GM21576 (cell line): ENCODE data around the gene BCL2.

Experiments
- ATAC-seq: cut with Tn5 transposase; IDR thresholded peaks from one replicate; pipeline ENCODE4 v1.9.1; 2021; ENCODE audit warnings: mild to moderate bottlenecking, moderate library complexity; ENCODE audit not compliant: unreplicated experiment

The BCL2 gene

GRCh38 chr18:63288311-63288710, 31.3 kb downstream of the BCL2 start:
- ATAC-seq = no peak

GRCh38 chr18:63287691-63288220, 31.8 kb downstream of the BCL2 start:
- ATAC-seq = no peak

DNA sequence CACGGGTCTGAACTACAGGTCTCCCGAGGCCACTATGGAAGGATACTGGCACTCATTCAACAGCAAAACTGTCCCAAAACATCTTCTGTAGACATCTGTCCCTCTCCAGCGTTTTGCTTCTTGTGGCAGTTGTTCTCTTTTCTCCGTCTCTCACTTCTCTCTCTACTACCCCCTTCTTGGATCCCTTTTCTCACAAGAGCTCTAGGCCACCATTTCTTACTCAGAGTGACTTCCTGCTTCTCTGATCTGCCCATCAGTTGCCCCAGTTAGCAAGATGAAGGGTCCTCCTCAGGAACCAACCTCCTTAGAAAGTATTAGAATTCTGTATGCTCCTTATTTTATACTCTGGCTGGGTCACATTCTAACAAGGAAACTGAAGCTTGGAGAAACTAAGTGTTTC, 32.6 kb downstream of the BCL2 start:
- no peak for ATAC-seq

- ATAC-seq = peak; percentile 95
Measured at GRCh38 chr18:63284827-63285733, 34.5 kb downstream of the BCL2 start.

DNA sequence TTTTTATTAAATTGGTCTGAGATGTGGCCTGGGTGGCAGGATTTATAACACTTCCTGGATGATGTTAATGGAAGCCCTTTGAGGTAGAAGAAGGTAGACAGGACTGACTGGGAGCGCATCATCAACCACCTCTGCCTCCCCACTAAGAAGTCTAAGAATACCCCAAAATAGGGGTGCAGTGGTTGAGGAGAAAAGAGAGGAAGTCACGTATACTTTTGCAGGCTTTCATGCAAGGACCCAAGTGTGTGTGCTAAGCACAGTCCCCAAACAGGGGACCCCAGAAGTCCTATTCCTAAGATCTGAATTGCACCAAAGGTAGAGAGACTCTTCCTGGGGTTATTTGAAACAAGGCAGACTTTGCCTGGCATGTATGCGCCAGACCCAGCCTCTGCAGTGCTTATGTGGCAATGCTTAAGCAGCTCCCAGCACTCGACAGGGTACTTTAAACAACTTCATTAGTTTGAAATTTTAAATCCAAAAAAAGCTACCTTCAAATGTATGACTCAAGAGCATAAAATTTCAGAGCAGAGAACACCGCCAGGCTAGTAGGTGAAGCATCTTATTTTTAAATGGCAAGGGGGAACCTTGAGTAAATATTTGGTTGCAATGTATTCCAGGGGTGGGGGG, 35.3 kb downstream of the BCL2 start:
- no peak for ATAC-seq

GRCh38 chr18:63283305-63284094, 36.1 kb downstream of the BCL2 start:
- ATAC-seq = no peak

DNA sequence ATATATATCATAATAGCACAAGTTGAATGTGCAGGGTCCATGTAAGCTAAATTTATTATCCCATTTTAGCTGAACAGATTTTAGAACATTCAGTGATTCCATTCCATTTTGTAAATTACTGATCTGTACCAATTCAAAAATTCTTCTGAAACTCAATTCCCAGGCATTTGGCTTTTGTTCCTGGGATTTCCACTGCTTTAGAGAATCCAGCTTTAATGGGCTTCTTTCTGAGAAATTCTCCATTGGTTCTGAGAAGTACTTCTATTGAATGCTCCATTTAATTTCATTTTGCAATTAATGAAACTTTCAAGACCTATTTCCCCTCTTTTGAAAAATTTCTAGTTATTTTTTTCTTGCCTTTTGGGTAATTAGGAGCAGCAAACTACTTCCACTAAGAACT, 36.8 kb downstream of the BCL2 start:
- ATAC-seq = no peak

DNA sequence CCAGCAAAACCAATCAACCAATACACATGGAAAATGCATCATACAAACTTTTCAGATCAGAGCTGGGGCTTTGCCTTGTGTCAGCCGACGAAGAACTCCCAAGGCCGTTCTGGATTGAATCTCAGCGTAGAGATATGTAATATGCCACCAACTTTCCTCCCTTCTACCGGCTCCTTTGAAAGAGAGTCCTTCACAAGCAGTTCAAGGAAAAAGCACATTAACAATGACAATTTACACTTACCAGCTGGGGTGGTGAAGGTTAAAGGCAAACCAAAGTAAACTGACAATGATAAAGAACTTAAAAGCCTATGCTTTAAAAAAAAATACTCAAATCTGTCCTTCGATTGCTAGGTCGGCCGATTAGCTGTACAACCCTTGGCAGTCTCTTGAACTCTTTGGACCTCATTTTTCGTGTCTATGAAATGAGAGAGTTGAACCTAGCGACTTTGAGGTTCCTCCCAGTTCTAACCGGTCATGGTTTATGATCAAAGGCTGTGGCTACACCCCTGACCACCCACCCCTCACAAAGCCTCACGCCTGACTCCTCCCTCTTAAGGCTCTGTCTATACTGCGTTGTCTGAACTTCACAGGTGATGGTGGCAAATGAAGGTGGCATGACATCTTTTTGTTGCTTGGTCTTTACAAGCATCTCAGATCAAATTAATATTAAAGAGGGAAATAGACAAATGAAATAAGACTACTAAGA, 46.2 kb downstream of the BCL2 start:
- ATAC-seq = no peak

DNA sequence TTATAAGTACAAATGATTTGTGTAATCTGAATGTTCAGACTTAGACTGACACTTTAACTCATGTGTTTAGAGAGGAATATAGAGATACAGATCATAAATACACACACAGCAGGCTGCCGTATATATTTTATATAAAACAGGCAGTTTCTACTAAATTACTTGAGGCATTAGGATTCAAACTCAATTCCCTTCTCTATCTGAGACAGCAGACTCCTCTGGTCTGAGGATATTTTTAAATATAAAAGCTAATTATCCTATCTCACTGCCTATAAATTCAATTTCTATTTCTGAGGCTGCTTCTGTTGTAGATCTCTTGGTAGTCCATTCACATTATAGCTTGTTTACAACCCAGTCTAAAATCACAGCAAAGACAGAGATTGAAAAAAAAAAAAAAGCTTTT, 46.9 kb downstream of the BCL2 start:
- no peak for ATAC-seq

DNA sequence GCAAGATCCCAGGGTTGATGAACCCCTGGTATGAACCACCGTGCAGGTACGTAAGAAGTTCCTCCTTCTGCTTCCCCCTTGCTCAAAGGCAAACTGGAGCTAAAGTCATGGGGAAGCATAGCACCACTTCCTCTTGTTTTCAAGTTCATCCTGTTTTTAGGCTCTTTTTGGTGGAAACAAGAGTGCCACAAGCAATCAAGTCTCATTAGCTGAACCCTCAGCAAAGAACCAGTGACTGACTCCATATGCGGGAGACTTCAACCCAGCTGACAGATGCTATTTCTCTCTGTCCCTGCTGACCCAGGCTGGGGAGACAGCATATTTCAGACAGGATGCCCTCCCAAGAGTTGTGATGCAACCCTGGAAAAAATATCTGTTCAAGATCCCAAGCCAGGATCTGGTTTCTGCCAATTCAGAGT, 47.7 kb downstream of the BCL2 start:
- ATAC-seq = no peak

DNA sequence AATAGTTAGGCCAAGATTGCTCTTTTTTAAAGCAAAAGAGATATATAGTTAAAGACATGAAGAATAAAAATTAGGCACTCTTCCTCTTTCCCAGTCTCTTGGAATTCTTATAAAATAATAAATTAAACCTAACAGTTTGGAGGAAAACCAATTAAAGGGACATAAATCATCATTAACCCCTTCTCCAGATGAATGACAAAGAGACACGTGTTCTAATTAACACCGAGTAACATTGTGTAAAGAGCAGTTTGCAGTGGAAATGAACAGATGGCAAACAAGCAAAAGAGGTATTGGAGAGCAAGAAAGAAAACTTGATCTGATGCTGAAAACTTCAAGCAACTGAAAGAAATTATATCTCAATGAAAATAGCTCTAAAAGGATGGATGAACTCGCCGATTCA, 48.4 kb downstream of the BCL2 start:
- no peak for ATAC-seq

DNA sequence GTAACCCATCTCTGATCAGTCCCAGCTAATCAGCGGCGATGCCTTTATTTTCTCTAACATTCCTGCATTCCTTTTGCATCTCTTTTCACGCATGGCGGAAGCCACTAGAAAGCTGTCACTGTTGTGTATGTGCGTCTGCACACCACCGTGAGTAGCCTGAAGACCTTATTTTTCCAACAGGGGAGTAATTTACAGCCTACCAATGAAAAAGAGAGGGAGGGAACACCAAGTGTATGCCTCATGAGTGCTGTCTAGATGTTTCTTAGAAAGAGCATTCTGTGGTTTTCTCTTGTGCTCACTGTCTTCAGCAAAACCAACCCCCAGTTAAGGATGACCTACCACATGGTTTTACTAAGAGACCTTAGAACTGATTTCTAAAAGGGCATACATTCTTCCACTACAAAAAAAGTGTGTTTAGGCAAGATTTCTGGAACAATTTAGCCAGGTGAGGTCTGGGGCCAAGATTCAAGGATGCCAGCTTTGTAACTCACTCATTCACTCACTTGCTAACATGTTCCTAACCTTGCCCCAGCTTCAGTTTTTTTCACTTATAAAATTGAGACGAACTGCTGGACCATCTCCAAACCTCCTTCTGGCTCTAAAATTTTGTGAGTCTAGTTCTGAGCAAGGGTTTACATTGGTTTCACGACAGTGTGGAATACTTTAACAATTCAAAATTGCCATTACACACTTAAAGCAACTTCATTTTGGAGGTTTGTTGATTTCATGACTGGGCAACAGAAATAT, 51.4 kb downstream of the BCL2 start:
- ATAC-seq = no peak

DNA sequence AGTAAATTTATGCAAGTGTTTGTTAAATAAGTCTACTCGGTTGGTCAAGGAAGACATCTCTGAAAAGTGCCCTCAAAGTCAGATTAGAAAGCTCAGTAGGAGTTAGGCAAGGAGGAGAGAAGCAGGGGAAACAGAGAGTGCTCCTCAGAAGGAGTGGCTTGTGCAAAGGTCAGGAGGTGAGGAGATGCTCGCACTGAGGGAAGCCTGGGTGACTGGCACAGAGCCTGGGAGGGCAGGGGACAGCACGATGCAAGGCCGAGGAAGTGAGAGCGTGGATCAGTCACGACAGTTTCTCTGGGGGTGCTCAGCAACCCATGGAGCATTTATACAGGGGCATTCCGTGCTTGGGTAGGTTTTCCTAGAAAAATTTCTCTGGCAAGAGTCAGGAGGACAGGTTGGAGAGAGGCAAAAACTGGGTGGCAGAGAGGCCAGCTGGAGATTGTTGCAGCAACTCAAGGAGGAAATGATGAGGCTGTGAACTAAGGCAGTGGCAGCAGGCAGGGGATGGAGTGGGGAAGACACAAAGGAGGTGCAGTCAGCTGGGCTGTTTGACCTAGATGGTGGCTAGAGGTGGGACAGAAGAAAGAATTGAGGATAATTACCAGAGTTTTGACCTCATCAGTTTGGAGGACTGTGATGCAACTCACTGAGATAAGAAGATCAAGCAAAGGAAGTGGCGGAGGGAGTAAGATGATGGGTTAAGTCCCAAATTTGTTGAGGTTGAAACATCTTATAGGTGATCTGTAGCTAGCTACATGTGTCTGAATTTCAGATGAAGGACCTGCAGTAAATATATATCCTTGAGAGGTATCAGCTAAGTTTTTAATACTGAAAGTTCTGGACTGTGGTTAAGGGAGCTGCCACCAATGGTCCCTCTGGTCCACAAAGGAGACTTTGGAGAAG, 52.4 kb downstream of the BCL2 start:
- ATAC-seq = no peak

GRCh38 chr18:63265326-63265725, 54.2 kb downstream of the BCL2 start:
- no peak for ATAC-seq

DNA sequence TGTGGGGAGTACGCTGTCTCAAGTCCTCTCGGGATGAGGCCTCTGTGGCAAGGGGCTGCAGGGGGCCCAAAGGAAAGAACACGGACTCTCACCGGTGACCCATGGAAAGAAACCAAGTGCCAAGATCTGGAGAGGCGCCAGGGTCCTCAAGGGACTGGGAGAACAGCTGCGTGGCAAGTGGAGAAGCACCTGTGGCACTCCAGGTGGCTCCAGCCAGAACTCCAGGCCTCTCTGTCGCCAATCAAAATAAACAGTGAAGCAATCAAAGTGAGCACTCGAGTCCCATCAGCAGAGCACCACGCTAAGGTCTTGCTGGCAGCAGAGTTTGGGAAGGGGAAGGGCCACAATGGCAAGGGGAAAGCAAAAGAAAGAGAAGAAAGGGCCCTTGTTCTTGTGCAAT, 54.7 kb downstream of the BCL2 start:
- no peak for ATAC-seq

GRCh38 chr18:63263444-63263843, 56.1 kb downstream of the BCL2 start:
- no peak for ATAC-seq

DNA sequence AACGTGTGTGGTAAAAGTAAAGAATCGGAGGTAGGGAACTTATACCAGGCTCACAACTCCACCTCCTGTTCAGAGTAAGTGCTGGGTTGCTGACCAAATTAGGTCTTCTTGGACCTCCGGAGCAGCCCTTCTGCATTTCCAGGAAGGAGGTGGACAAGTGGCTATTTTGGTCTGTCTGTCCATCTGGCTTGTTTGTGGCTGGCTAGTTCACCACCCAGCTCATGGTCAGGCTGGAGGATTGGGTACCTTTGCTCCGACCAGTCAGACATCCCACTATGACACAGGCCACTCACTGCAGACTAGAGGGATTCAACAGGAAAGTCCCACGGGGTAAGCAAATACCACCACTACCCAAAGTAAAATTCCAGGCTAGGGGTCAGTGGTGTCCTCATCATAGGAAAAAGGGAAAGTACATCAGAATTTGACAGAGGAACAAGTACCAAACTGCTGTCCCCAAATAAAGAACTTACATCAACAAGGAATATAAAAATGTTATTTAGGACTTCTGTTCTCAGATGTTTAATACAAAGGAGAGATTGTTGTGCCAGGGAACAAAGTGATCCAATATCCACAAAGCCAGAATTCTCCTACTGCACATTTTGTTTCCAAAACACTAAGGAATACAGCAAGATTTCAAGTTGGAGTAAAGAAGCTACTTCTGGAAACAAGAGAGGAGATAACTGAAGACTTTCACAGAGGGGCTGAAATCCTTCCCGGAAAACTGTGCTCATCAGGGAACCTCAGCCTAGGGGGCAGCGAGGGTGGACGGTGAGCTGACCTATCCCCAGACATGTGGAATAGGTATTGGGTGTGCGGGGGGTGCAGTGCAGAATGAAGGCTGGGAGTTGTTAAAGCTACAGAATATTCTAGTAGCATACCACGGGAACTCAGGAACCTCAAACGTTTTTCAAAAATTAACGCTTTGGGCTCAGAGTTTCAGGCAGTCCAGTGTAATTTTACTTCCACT, 56.9 kb downstream of the BCL2 start:
- ATAC-seq = no peak

DNA sequence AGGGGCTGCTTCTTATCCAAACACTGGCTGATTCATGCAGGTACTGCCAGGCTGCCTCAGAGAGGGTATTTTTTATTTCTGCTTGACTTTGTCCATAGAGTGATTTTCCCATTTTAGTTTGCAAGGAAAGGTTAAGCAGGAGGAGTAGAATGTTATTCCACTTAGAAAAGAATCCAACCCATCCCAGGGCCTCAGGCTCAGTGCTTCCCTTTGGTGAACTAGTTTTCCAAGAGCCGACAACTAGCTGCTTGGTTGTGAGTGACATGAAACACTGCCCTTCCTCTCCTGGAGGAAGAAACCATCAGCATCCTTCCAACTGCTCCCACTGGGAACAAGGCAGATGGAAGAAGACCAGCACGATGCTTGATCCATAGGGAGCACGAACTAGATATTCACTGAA, 58.5 kb downstream of the BCL2 start:
- ATAC-seq = no peak
